Kidney (tissue), 14 donors: ENCODE data around the gene MRPS14. TPM values are rescaled to one million over a fixed set of nuclear protein-coding genes. Genes with fewer than 3 reads are reported as not detected.

Source experiments
- DNase-seq, 5 donors: peaks; one replicate each; pipeline ENCODE4 v3.0.0-alpha.2; 2013 to 2020
- FAIRE-seq: peaks from 2 replicates; lab custom pipeline; 2012; peaks lifted over from hg19 to GRCh38; lab: Jason Lieb, UNC
- H3K27ac ChIP-seq, 2 donors: one replicate each; pipeline ENCODE4 v1.7.0; 2013; ENCODE audit warnings: low read depth in 2 of 2, low read length in 2 of 2, inconsistent platforms in 1 of 2
- H3K27me3 ChIP-seq: one replicate; pipeline ENCODE4 v1.7.1; 2013; ENCODE audit warnings: low read length, inconsistent platforms; ENCODE audit not compliant: control insufficient read depth, insufficient read depth
- H3K36me3 ChIP-seq, 3 donors: one replicate each; pipeline versions ENCODE4 v1.7.0 to v1.7.1; 2013; ENCODE audit warnings: low read length in 3 of 3, control low read depth in 1 of 3, inconsistent platforms in 1 of 3; ENCODE audit not compliant: insufficient read depth in 3 of 3, control insufficient read depth in 2 of 3
- H3K4me1 ChIP-seq, 3 donors: one replicate each; pipeline versions ENCODE4 v1.7.0 to v1.7.1; 2013; ENCODE audit warnings: low read length in 3 of 3, inconsistent platforms in 1 of 3, low read depth in 1 of 3; ENCODE audit not compliant: control insufficient read depth in 2 of 3, insufficient read depth in 2 of 3
- H3K4me3 ChIP-seq, 3 donors: one replicate each; pipeline versions ENCODE4 v1.7.0 to v1.8.1; 2013; ENCODE audit warnings: low read length in 3 of 3, control low read depth in 1 of 3, inconsistent platforms in 1 of 3
- H3K9ac ChIP-seq, 3 donors: one replicate each; pipeline versions ENCODE4 v1.7.0 to v1.7.1; 2013; ENCODE audit warnings: low read length in 3 of 3, control low read depth in 1 of 3, inconsistent platforms in 1 of 3
- H3K9me3 ChIP-seq, 3 donors: one replicate each; pipeline versions ENCODE4 v1.7.0 to v1.7.1; 2013; ENCODE audit warnings: low read length in 3 of 3, control low read depth in 1 of 3, inconsistent platforms in 1 of 3; ENCODE audit not compliant: control insufficient read depth in 2 of 3, insufficient read depth in 1 of 3
- intact Hi-C: fragments of 100-400 bp; cut with DNase I; formaldehyde crosslinking; loops from one replicate; pipeline ENCODE4 v1.11.1; 2022
- polyA plus RNA-seq: library from polyadenylated mRNA; stranded (reverse); fragments of 350-450 nt; fragmentation: Illumina TruSeq; extraction: RNeasy Lipid Tissue Mini Kit (QIAGEN cat#74804); gene quantifications from one replicate; pipeline ENCODE4 v1.2.3, GENCODE V29; 2014; ENCODE audit warnings: low read depth, low replicate concordance; ENCODE audit not compliant: insufficient read depth
- total RNA-seq: library from RNA; stranded (reverse); fragmentation: NEBNext Ultra II Directional; extraction: Animal tissue kit (Norgen Biotek cat#: 25700); gene quantifications from one replicate; pipeline ENCODE4 v1.2.1, GENCODE V29; 2021
- TF ChIP-seq, protein P1 (sequence below): IDR thresholded peaks from 3 replicates; pipeline ENCODE4 v1.5.1; 2012; ENCODE audit warnings: mild to moderate bottlenecking, moderate library complexity, borderline replicate concordance; ENCODE audit not compliant: insufficient read depth; ENCODE audit errors: extremely low read depth
- donor health status: control.
- donor health status: control.
- donor health status: control.
- donor health status: control.
- donor health status: control.
- donor health status: DM: yes; HTN: yes; CAD: no.
- donor health status: Normal renal cell carcinoma (clear cell type).

MRPS14 gene
- total and polyA plus RNA-seq, 2 donors from 2014 or later = 35.7 to 48.0 TPM

DNA sequence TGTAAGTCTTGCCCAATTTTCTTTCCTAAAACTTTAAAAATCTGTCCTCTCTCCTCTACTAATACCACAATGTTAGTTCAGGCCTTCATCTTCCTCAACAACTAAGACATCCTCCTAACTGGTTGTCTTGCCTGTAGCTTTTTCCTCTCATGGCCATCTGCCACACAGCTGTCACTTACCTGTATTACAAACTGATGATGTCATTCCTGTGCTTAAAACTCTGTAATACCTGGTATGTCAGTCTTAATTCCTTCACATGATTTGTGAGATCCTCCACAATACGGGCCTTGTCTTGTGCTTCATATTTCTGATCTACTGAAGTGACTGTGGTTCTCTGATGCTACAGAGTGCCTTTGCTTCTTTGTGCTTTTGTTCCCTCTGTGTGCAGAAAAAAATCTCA is 9.8 kb downstream of the MRPS14 start:
- intact Hi-C loops = no loop called here

DNA sequence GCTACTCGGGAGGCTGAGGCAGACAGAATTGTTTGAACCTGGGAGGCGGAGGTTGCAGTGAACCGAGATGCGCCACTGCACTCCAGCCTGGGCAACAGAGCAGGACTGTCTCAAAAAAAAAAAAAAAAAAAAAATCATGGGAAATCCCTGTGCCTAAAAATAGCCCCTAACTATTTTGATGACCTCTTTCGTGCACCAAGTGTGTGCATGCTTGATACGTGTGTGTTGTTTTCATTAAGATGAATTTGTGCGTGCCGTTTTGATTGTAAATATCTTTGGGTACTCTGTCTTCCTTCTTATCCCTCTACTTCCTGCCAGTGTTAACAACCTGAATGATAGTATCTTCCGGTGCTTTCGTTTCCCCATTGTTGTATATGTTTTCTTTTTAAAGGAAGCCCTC is 13.7 kb downstream of the MRPS14 start:
- DNase-seq (no peak), FAIRE-seq (no peak)
- Histone ChIP-seq H3K36me3 (peaks cover 11 to 49% (median 32%) of the 10 kb centered on the region in 3 donors), H3K27ac (no peak overlapping the region), H3K9ac (no peak overlapping the region), H3K9me3 (no peaks in the 10 kb centered on the region), H3K4me3 (no peak overlapping the region), H3K4me1 (no peaks in the 10 kb centered on the region), H3K27me3 (no peaks in the 10 kb centered on the region)
- intact Hi-C loops = no loop called here
- TF ChIP-seq, protein P1, sequence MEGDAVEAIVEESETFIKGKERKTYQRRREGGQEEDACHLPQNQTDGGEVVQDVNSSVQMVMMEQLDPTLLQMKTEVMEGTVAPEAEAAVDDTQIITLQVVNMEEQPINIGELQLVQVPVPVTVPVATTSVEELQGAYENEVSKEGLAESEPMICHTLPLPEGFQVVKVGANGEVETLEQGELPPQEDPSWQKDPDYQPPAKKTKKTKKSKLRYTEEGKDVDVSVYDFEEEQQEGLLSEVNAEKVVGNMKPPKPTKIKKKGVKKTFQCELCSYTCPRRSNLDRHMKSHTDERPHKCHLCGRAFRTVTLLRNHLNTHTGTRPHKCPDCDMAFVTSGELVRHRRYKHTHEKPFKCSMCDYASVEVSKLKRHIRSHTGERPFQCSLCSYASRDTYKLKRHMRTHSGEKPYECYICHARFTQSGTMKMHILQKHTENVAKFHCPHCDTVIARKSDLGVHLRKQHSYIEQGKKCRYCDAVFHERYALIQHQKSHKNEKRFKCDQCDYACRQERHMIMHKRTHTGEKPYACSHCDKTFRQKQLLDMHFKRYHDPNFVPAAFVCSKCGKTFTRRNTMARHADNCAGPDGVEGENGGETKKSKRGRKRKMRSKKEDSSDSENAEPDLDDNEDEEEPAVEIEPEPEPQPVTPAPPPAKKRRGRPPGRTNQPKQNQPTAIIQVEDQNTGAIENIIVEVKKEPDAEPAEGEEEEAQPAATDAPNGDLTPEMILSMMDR = no peak

More for the DNA sequence above, 9.8 kb downstream of the MRPS14 start:
- no peak for FAIRE-seq
- TF ChIP-seq, protein P1 = no peak
- Histone ChIP-seq H3K9ac (no peak overlapping the region), H3K36me3 (peaks cover 14 to 53% (median 41%) of the 10 kb centered on the region in 3 donors), H3K27ac (no peak overlapping the region), H3K4me1 (no peaks in the 10 kb centered on the region), H3K27me3 (no peaks in the 10 kb centered on the region), H3K4me3 (no peak overlapping the region), H3K9me3 (no peaks in the 10 kb centered on the region)
- DNase-seq = no peak

DNA sequence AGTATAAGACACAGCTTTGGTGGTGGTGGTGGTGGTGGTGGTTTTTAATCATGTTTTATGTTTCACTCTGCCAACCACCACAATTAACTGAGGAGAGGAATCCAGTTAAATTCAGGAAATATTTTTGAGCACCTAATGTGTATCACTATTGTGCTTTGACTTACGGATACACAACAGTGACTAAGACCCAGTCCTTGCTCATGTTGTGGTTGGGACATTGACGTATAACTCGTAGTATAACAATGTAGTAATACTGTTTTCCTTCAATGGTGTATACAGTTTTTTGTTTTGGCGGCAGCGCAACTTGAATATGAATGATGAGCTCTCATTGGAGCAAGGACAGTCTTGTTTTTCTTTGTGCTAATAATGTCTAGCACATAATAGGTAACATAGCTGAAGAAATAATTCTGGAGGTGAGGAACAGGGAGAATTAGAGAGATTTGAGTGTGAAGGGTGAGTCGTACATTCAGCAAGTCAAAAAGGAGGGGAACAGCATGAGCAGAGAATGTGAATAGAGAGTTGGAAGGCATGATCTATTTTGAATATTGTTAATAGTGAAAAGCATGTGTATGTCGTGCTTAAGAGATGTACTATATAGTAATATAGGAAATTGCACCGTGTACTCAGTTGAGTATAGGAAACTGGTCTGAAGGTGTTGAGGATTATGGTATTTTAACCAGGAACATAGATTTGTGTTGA is 18.0 kb downstream of the MRPS14 start:
- no peaks in the 10 kb centered on the region for H3K27me3 ChIP-seq
- H3K4me1 ChIP-seq = peaks cover 0 to 3% (median 3%) of the 10 kb centered on the region in 3 donors
- no peaks in the 10 kb centered on the region for H3K9me3 ChIP-seq
- H3K4me3 ChIP-seq = no peak overlapping the region
- H3K27ac ChIP-seq = no peak overlapping the region
- peaks cover 6 to 18% (median 11%) of the 10 kb centered on the region in 3 donors for H3K36me3 ChIP-seq
- intact Hi-C loops = no loop called here
- no peak overlapping the region for H3K9ac ChIP-seq
- TF ChIP-seq, protein P1 = no peak
- DNase-seq (no peak), FAIRE-seq (no peak)
